Measurements from ENCODE around the gene RGS10.

- TF ChIP-seq POLR2AphosphoS5 (IDR thresholded peaks at IDR 0.05) = no peak
- no peak for TF ChIP-seq CTCF (IDR thresholded peaks at IDR 0.05)
- TF ChIP-seq POLR2A (IDR thresholded peaks at IDR 0.05) = no peak
Observed at GRCh38 chr10:119483001-119483400, 59.5 kb downstream of the RGS10 start.

Data from sigmoid colon (tissue), 4 donors.